Inferior parietal cortex (tissue), 1 donor: ENCODE results near the gene MAP3K5.

Experiments used
- DNase-seq: peaks from one replicate; pipeline ENCODE4 v3.0.0-alpha.2; 2016; ENCODE audit errors: extremely low spot score

Gene MAP3K5

GRCh38 chr6:136579800-136580199 is 212.5 kb downstream of the MAP3K5 start:
- DNase-seq = no peak

DNA sequence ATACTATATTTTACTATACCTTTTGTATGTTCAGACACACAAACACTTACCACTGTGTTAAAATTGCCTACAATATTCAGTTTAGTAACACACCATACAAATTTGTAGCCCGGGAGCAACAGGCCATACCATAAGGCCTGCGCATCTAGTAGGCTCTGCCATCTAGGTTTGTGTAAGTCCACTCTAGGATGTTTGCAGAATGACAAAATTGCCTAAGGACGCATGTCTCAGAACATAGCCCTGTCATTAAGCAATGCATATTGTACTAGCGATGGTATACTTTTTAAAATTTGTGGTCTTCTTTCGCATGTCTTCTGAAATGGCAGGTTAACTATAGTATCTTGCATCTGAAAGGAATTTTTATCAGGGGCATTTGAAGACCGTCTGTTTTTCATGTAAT is 215.5 kb downstream of the MAP3K5 start:
- DNase-seq = no peak

DNA sequence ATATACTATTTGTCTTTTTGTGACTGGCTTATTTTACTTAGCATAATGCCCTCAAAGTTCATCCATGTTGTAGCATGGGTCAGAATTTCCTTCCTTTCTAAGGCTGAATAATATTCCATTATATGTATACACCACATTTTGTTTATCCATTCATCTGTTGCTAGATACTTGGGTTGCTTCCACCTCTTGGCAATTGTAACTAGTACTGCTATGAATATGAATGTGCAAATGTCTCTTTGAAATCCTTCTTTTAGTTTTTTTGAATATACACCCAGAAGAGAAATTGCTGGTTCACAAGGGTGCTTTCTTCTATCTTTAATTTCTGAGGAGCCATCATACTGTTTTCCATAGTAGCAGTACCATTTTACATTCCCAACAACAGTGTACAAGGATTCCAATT is 220.8 kb downstream of the MAP3K5 start:
- no peak for DNase-seq

GRCh38 chr6:136571065-136571464 is 221.2 kb downstream of the MAP3K5 start:
- DNase-seq = no peak

GRCh38 chr6:136568129-136568528 is 224.1 kb downstream of the MAP3K5 start:
- DNase-seq = no peak

DNA sequence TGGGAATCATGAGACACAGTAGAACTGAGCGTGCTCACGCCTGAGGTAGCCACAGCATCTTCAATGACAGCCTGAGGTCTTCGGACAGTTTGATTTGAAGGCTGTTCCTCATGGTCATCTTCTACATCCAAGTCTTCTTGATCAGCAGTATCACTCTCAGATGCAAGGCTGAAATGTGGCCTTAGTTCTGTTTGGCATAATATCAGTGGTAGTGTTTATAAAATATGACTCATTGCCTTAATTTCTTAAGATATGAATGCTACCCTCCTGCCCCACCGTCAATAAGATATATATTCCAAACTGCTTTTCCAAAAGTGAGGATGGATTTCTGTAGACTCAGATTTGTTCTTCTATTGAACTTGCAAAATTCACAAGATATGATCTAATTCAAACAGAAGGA is 224.6 kb downstream of the MAP3K5 start:
- DNase-seq = no peak

GRCh38 chr6:136566851-136567250 is 225.4 kb downstream of the MAP3K5 start:
- DNase-seq = no peak

GRCh38 chr6:136566007-136566487 is 226.2 kb downstream of the MAP3K5 start:
- DNase-seq = no peak

DNA sequence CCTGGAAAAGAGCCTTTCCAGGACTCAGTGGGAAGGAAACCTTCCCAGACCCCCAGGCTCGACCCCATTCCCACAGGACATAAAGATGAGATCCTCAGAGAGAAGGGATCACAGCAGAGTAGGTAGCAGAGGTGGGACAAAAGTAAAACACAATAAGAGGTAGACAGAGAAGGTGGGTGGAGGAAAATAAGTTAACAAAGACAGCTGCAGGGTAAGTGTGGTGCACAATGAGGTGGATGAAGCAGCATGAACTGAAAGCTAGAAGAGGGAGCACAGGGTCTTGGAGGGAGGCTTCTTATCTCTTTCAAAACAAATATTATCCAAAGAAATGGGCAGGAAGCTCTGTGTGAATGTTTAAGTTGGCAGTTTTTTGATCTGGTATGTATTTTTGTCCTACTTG is 228.1 kb downstream of the MAP3K5 start:
- no peak for DNase-seq

DNA sequence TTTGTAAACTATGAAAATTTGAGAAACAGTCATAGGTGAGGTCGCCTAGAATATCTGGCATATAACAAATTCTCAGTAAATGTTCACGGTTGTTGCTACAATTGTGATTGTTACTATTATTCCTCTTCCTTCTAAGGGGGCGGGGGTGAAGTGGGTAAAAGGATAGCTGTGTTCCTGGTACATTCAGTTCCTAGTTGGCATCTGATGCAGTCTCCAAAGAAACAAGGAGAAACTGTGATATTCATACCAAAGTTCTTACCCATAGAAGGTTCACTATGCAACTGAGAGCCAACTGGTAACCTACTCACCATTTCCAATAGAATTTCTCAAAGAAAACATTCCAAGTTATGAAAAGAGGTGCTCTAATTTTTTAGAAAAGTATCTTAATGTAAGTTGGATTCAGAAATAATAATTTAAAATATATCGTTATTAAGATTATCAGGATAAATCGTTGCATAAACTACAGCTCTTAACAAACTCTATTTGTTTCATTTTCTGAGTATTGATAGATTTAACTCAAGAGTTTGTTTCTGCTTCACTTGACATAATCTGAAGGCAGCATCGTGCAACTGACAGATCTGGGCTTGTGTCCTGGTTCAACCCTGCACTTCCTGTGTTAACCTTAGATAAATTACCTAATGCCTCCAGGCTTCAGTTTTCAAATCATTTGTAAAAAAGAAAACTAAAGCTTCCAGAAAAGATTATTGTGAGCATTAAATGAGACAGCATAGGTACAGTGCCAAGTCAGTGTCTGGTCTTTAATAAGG is 228.7 kb downstream of the MAP3K5 start:
- DNase-seq = no peak

DNA sequence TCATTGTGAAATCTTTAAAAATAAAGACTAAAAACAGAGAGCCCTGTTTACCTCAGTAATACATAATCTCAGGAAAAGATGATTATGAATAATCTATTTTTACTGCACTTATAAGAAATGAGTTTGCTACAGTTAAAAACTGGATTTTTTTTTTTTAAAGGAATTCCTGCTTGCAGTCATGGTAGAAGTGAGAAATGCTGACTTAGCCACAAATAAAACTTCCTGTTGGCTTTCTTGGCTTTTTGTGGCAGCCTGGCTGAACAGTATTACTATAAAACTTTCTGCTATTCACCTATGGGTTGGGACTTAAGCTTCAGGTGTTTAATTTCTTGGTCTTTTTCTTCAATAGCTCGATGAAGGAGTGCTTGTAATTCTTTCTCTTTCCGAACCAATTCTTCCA is 230.1 kb downstream of the MAP3K5 start:
- no peak for DNase-seq

DNA sequence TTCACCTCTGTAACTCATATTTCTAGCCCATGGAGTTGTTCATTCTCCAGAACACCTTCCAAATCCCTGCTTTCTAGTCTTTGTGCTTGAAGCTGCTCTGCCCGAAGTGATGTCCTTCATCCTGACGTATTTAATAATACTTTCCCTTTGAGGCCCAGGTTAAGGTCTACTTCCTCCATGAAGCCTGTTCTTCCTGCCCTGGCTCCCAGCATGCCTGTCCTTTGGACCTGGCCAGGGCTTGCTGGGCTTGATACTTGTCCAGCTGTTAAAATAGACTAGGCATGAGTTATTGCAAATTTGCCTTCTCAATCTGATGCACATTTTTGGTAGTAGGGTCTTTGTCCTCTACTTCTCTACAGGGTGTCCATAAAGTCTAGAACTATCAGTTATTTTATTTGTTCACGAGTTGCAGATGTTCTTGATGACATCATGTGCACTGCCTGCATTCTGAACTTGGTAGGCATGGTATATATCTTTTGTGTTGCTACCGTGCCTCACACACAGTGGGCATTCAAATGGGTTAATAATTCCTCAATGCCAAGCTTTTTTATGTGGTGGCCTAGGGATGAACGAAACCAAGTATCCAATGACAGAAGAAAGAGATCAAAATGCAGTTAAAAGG is 239.0 kb downstream of the MAP3K5 start:
- no peak for DNase-seq

DNA sequence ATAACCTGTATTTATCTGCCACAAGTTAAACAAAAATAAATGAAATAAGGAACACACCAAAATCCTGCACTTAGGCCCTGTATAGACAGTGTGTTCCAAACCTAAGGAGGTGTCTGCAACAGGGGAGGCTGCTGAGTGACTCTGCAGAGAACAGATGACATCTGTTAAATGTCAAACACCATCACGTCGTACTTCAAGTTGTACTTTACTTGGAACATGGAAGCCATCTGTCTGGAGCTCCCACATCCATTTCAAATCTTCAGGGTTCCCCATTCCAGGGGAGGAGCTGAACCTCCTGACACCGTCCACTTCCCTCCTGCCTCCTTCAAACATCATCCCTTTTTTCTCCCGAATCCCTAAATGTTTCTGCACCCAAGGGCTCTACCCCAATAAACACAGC is 240.2 kb downstream of the MAP3K5 start:
- DNase-seq = no peak

- no peak for DNase-seq
Observed at GRCh38 chr6:136551103-136551502, 241.2 kb downstream of the MAP3K5 start.

- DNase-seq = peak; percentile 39
Observed at GRCh38 chr6:136550330-136551071, 241.8 kb downstream of the MAP3K5 start, which contains the start of gene MAP7. TSS of gene MAP7 (minus strand) at chr6:136550422. CDS start at chr6:136550408, 14 bp downstream.

DNA sequence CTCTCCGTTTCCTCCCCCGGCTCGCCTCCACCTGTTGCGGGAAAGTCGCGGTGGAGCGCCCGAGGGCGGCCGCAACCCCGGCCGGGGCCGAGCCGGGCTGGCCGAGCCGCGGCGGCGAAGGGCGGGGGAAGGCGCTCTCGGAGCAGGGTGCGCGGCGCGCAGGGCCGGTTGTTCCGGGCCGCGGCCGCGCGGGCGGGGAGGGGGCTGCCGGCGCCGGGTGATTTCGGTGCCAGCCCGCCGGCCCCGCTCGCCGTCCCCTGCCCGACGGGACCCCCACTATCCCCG is 242.3 kb downstream of the MAP3K5 start:
- no peak for DNase-seq

- no peak for DNase-seq
Observed at GRCh38 chr6:136549300-136550044, 242.8 kb downstream of the MAP3K5 start.

- peak; percentile 43 for DNase-seq
Observed at GRCh38 chr6:136548582-136549299, 243.5 kb downstream of the MAP3K5 start.

GRCh38 chr6:136547871-136548270 is 244.4 kb downstream of the MAP3K5 start:
- DNase-seq = no peak

GRCh38 chr6:136547336-136547735 is 244.9 kb downstream of the MAP3K5 start:
- peak; percentile 86 for DNase-seq

- no peak for DNase-seq
Observed at GRCh38 chr6:136546331-136546730, 245.9 kb downstream of the MAP3K5 start.
